GM10266 (cell line): ENCODE data around the gene TBX5.

Experiments used
- DNase-seq: peaks from one replicate; pipeline ENCODE4 v3.0.0; 2012; ENCODE audit errors: extremely low spot score
- CTCF ChIP-seq: IDR thresholded peaks from 2 replicates; pipeline ENCODE4 v1.5.1; 2012; ENCODE audit warnings: mild to moderate bottlenecking, low read depth; ENCODE audit not compliant: control insufficient read depth, insufficient read depth; ENCODE audit errors: missing control alignments

TBX5 gene

GRCh38 chr12:114399664-114400211 lies 6.2 kb downstream of the TBX5 start:
- peak; percentile 20 for DNase-seq
- TF ChIP-seq CTCF, result no peak

GRCh38 chr12:114397978-114398881 lies 7.7 kb downstream of the TBX5 start:
- no peak for TF ChIP-seq CTCF
- DNase-seq, result peak; percentile 23

- DNase-seq, result no peak
- TF ChIP-seq CTCF, result no peak
Measured at GRCh38 chr12:114396869-114397719, 8.8 kb downstream of the TBX5 start.

GRCh38 chr12:114396153-114396868 lies 9.6 kb downstream of the TBX5 start:
- DNase-seq, result no peak
- no peak for TF ChIP-seq CTCF

GRCh38 chr12:114395755-114396152 lies 10.2 kb downstream of the TBX5 start:
- DNase-seq, result no peak
- TF ChIP-seq CTCF, result no peak

GRCh38 chr12:114395233-114395632 lies 10.7 kb downstream of the TBX5 start:
- TF ChIP-seq CTCF, result no peak
- DNase-seq, result no peak
